DND-41 (cell line): Measurements from ENCODE around the gene ACACA.

Experiments
- ATAC-seq: fragments of 200-7000 bp; cut with Tn5 transposase; 3 replicates; pipeline ENCODE4 v1.9.1; 2021; ENCODE audit warnings: low read depth; ENCODE audit not compliant: insufficient read depth
- DNase-seq: peaks from one replicate; pipeline ENCODE4 v3.0.0-alpha.2; 2020
- H2AFZ ChIP-seq: 2 replicates; pipeline ENCODE4 v1.6.0; 2012; ENCODE audit warnings: low read depth, low read length
- H3K27ac ChIP-seq: 2 replicates; pipeline ENCODE4 v1.5.1; 2012; ENCODE audit warnings: low read length, inconsistent platforms
- H3K27me3 ChIP-seq: fragments of 200-600 bp; sonication (generic); 2 replicates; pipeline ENCODE4 v1.6.0; 2012; ENCODE audit warnings: low read length, mild to moderate bottlenecking, inconsistent platforms; ENCODE audit not compliant: insufficient read depth, poor library complexity
- H3K36me3 ChIP-seq: 2 replicates; pipeline ENCODE4 v1.5.1; 2012; ENCODE audit warnings: low read length, inconsistent platforms; ENCODE audit not compliant: insufficient read depth
- H3K4me1 ChIP-seq: 2 replicates; pipeline ENCODE4 v1.5.1; 2012; ENCODE audit warnings: mild to moderate bottlenecking, low read length; ENCODE audit not compliant: insufficient read depth
- H3K4me2 ChIP-seq: 2 replicates; pipeline ENCODE4 v1.6.0; 2012; ENCODE audit warnings: mild to moderate bottlenecking, moderate library complexity, low read length, inconsistent platforms; ENCODE audit not compliant: insufficient read depth
- H3K4me3 ChIP-seq, 2 experiments: fragments of 200-600 bp in 1 of 2; shearing (Covaris generic) in 1 of 2; 2 replicates each; pipeline ENCODE4 v1.5.1; 2012 to 2016; ENCODE audit warnings: inconsistent platforms in 2 of 2, low read length in 2 of 2, mild to moderate bottlenecking in 2 of 2, low read depth in 1 of 2, moderate library complexity in 1 of 2
- H3K79me2 ChIP-seq: 2 replicates; pipeline ENCODE4 v1.6.0; 2012; ENCODE audit warnings: low read length, inconsistent platforms; ENCODE audit not compliant: insufficient read depth
- H3K9ac ChIP-seq: 2 replicates; pipeline ENCODE4 v1.6.0; 2012; ENCODE audit warnings: low read depth, mild to moderate bottlenecking, inconsistent platforms, low read length, moderate library complexity
- H3K9me3 ChIP-seq: 2 replicates; pipeline ENCODE4 v1.5.1; 2012; ENCODE audit warnings: low read length, moderate library complexity, mild to moderate bottlenecking, inconsistent platforms; ENCODE audit not compliant: insufficient read depth, severe bottlenecking
- H4K20me1 ChIP-seq: 2 replicates; pipeline ENCODE4 v1.6.0; 2012; ENCODE audit warnings: low read length; ENCODE audit not compliant: insufficient read depth
- CTCF ChIP-seq: IDR thresholded peaks from 2 replicates; pipeline ENCODE4 v1.5.1; 2012; ENCODE audit warnings: borderline replicate concordance, low read length, moderate library complexity, mild to moderate bottlenecking; ENCODE audit not compliant: poor library complexity, severe bottlenecking; ENCODE audit errors: extremely low read depth
- EZH2 ChIP-seq: IDR thresholded peaks from 3 replicates; pipeline ENCODE4 v1.6.1; 2012; ENCODE audit warnings: borderline replicate concordance, low read depth, mild to moderate bottlenecking, moderate library complexity, low read length, inconsistent platforms; ENCODE audit not compliant: severe bottlenecking

ACACA gene

GRCh38 chr17:37170881-37171425 is 235.7 kb downstream of the ACACA start:
- Histone ChIP-seq H3K4me2 (no peak overlapping the region), H3K9ac (no peak overlapping the region), H3K9me3 (no peaks in the 10 kb centered on the region), H3K4me1 (no peaks in the 10 kb centered on the region), H2AFZ (no peak overlapping the region), H3K27me3 (no peaks in the 10 kb centered on the region), H3K36me3 (peaks cover 19% of the 10 kb centered on the region), H3K4me3 (no peak overlapping the region), H3K79me2 (no peaks in the 10 kb centered on the region), H3K27ac (no peak overlapping the region), H4K20me1 (no peaks in the 10 kb centered on the region)
- no peak for ATAC-seq
- no peak for TF ChIP-seq EZH2
- no peak for TF ChIP-seq CTCF
- DNase-seq: no peak

GRCh38 chr17:37168731-37169353 is 237.8 kb downstream of the ACACA start:
- no peaks in the 10 kb centered on the region for H3K27me3 ChIP-seq
- no peaks in the 10 kb centered on the region for H3K4me1 ChIP-seq
- TF ChIP-seq EZH2 (no peak), CTCF (no peak)
- no peak overlapping the region for H3K4me2 ChIP-seq
- no peak for DNase-seq
- no peak for ATAC-seq
- H3K9me3 ChIP-seq: no peaks in the 10 kb centered on the region
- no peak overlapping the region for H2AFZ ChIP-seq
- no peak overlapping the region for H3K4me3 ChIP-seq
- H3K27ac ChIP-seq: no peak overlapping the region
- no peaks in the 10 kb centered on the region; the same call in 1 of the 2 replicates for H4K20me1 ChIP-seq
- H3K36me3 ChIP-seq: peaks cover 16% of the 10 kb centered on the region
- H3K79me2 ChIP-seq: no peaks in the 10 kb centered on the region
- no peak overlapping the region for H3K9ac ChIP-seq

- H3K27ac ChIP-seq: no peak overlapping the region
- H3K9ac ChIP-seq: no peak overlapping the region
- no peak overlapping the region for H2AFZ ChIP-seq
- no peaks in the 10 kb centered on the region for H3K4me1 ChIP-seq
- ATAC-seq (no peak), DNase-seq (no peak)
- no peaks in the 10 kb centered on the region for H3K9me3 ChIP-seq
- TF ChIP-seq EZH2 (no peak), CTCF (no peak)
- no peaks in the 10 kb centered on the region for H3K79me2 ChIP-seq
- H3K27me3 ChIP-seq: no peaks in the 10 kb centered on the region
- H3K4me2 ChIP-seq: no peak overlapping the region
- no peak overlapping the region for H3K4me3 ChIP-seq
- H4K20me1 ChIP-seq: no peaks in the 10 kb centered on the region; the same call in 1 of the 2 replicates
- peaks cover 20% of the 10 kb centered on the region for H3K36me3 ChIP-seq
Measured at GRCh38 chr17:37167756-37168155, 238.9 kb downstream of the ACACA start.
